Activated T-cell treated with anti-CD3 and anti-CD28 coated beads for 4 hours (primary cell): ENCODE data around the gene MPP2.
A peak's percentile ranks its signal among the peaks of the same experiment; 100 is the strongest.
"Not testable (repeated sequence)": the region's sequence is repeated elsewhere in the genome, so short reads cannot be mapped to it uniquely, and the experiment has no call there.

Experiments used
- DNase-seq: peaks from one replicate; pipeline ENCODE4 v3.0.0-alpha.2; 2020

Gene MPP2

GRCh38 chr17:43927929-43928328 is 20.6 kb upstream of the MPP2 start:
- DNase-seq: not testable (repeated sequence)

- no peak for DNase-seq
Measured at GRCh38 chr17:43927060-43927864, 19.9 kb upstream of the MPP2 start.

- DNase-seq: no peak
Measured at GRCh38 chr17:43924558-43924957, 17.2 kb upstream of the MPP2 start.

- no peak for DNase-seq
Measured at GRCh38 chr17:43920500-43921095, 13.3 kb upstream of the MPP2 start.

- no peak for DNase-seq
Measured at GRCh38 chr17:43918026-43918389, 10.7 kb upstream of the MPP2 start.

DNA sequence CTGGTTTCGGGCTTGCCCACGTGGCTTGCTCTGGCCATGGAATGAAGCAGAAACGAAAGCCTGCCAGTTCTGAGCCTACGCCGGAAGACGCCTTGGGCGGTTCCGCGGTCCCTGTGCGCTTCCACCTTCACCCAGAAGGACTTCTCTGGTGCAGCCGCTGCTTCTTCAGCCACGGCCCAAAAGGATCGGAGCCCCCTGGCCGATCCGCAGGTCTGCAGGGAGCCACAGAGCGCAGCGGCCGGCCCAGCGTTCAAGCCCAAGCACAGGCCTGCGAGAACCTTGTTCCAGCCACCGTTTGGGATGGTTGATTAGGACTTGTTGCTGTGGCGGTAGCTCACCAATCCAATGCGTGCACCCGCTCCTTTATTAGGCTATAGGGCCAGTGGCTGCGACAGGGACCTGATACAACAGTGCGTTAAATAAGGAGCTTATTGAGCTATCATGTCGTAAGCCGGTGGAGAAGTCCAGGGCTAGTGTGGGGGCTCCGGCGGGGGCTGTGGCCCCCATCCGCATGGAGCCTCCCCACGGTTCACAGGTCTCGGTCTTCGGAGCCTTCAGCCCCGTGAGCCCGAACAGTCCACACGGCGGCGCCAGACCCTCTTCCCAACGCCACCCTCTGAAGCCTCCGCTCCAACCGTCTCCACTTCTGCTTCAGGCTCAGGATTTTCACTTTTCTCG is 10.2 kb upstream of the MPP2 start:
- DNase-seq: peak; percentile 39

DNA sequence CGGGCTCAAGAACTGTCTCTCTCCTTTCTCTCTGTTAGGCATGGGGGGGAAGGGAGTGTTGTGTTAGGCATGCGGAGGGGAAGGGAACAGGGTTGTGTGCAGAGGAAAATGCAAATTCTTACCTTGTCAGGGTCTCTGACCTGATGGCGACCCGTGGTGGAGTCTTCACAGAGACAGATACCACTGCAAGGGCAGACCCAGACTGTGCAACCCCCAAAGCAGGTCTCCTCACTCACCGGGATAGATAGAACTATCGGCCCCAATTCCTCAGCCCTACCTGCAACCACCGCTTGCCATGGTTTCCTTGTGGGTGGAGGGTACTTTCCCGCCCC is 9.6 kb upstream of the MPP2 start:
- no peak for DNase-seq

GRCh38 chr17:43916385-43916784 is 9.0 kb upstream of the MPP2 start:
- no peak for DNase-seq

DNA sequence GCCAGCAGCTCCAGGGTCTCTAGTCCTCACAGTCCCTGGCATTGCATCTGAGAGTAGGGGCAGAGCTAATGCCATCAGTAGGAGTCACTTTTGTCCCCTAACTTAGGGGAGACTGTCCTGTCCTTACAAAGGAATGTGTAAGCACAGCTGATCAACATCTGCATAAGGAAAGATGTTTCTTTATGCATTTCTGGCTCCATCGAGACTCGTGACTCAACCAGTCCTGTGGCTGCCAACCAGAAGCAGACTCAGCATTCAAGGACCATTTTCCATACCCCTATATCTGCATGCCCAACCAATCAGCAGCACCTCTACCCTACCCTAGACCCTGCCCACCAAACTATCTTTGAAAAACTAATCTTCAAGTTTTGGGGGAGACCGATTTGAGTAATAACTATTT is 8.2 kb upstream of the MPP2 start:
- DNase-seq: no peak

DNA sequence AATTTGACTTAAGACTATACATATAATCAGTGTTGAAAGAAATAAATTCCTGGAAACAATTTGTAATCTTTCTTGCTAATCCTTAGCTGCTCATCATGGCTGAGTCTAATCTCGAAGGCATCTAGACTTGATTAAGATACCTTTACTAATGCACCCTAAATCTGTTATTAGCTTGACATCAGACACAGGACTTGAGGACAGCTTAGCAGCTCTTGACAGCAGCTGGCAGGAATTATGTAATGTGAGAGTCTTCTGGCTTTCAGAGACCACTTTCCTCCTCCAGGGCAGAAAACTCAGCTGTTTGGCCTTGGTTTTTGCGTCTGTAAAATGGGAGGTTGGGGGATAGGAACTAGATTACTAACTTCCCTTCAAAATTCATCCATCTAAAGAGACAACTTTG is 7.1 kb upstream of the MPP2 start:
- DNase-seq: no peak

DNA sequence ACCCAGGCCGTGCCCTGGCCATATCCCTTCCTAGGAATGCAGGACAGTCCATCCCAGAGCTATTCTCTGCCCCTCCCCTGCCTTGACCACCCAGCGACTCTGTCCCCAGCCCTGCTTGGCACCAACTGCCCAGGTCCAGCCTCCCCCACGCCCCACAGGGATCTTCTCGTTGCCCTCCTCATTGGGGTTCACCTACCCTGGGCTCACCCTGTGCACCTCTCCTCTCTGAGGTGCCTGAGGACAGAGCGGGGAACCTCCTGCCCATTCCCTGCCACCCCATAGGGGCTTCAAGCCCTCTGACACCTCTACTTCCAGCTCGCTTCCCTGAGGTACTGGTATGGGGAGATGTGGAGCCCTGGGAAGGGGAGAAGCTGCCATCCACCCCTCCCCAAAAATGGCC is 6.2 kb upstream of the MPP2 start:
- no peak for DNase-seq

DNA sequence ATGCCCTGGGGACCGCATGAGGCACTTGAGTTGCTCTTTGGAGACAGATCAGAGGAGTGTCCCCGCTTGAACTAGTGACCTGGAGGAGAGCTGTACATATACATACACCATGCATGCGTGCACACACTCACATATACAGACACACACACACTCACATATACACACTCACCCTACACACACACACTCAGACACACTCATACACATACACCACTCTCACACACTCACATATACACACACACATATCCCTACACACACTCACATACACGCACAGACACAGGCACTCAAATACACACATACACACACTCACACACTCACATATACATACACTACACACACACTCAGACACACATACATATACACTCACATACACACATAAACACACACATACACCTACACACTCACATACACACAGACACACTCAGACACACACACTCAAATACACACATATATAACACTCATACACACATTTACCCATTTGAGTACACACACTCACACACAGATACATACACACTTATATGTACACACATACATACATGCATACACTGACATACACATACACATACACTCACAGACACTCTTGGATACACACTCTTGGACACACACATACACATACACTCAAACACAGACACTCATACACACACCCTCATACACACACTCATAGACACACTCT is 5.4 kb upstream of the MPP2 start:
- no peak for DNase-seq

DNA sequence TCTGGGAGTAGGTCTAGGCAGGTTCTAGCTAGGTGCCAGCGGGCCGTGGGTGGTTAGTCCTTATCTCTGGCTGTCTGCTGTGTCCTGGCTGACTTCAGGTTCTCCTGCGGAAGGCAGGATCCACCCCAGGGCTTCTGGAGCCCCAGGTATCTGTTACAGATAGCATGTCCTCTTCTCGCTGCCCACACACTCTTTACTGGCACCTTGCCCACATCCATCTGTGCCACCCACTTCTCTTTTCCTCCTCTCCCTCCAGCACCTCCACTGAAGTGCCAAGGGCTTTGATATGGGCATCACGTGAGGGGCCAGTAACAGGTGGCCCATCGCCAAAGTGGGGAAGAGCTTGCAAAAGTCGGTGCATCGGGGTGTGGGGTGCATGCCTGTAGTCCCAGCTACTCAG is 4.6 kb upstream of the MPP2 start:
- no peak for DNase-seq

- DNase-seq: no peak
Measured at GRCh38 chr17:43909537-43910231, 2.3 kb upstream of the MPP2 start.

DNA sequence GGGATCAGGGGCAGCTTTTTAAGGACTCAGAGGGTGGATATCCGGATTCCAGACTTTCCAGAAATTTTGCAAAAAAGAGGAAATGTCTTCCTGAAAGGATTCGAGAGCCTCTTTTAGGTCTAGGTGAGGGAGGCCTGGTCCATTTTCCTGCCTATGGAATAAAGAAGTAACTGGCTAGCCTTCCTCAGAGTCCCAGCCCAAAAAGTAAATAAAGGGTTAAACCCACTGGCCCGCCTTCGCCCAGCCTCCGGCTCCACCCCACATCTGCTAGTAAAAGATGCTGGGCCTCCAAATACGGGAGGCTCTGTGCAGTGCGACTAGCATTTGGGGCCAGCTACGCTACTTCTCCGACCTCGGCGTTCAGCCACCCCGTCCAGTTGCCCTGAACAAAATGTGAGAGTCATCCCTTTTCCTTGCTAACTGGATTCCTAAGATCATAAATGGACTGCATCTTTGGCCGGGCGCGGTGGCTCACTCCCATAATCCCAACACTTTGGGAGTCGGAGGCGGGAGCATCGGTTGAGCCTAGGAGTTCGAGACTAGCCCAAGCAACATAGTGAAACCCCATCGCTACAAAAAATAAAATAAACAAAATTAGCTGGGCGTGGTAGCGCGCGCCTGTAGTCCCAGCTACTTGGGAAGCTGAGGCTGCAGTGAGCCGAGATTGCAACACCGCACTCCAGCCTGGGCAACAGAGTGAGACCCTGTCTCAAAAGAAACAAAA is 824 bp upstream of the MPP2 start:
- peak; percentile 36 for DNase-seq

DNA sequence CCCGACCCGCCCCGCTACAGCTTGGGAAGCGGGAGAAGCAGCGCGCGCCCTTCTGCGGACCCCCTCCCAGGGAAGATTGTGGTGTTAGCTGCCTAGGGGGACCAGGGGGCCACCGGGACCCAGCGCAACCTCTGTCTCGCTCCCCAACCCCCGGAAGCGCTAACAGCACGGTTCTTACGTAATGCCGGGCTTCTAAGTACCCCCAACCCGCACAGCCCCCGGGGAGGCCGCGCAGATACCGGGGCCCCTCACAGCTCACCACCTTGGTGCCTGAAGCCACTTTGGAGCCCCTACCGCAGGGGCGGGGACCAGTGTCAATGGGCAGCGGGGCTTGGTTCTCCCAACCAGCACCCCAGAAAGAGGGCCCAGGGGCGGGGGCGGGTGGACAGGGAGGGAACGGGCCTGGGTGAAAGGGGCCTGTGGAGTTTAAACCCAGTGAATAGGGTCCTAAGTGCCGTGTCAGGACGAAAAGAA is 348 bp downstream of the MPP2 start:
- DNase-seq: no peak

DNA sequence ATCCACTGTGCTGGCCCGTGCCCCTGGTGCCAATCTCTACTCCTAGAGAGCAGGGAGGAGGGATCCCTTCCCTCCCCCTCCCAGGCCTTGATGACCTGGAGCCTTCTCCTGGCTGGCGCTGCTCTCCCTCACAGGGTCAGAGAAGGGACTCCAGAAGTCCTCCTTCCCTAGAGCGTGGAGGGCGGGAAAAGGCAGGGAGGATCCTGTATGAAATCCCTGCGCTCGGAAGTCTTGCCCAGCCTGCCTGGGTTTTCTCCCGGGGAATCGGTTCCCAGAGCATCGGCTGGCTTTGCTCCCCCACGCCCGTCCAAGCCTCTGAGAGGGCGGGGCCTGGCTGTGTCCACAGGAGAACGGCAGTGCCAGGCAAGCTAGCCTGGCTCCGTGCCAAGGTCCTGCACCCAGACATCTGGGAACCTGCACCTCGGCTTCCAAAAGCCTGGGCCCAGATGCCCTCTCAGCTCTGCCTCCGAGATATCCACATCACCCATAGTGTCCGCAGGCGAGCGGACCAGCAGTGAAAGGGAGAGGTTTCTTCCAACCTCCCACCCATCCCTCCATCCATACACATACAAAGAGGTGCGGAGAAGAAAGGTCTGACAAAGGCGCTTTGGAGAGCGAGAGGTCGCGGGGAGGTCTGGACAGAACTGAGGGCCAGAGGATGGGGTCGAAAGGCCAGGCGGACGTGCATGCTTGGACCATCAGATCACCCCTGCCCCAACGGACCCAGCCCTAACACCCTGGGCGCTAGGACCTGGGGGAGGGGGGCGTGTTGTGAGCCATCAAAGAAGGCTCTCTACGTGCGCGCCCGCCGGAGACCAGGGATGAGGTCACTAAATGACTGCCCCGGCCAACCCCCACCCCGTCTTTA is 1.1 kb downstream of the MPP2 start:
- DNase-seq: no peak

GRCh38 chr17:43905400-43905984 is 1.8 kb downstream of the MPP2 start:
- no peak for DNase-seq

- DNase-seq: no peak
Measured at GRCh38 chr17:43901861-43902589, 5.3 kb downstream of the MPP2 start.
